Measurements from ENCODE around the gene RXRG. TPM values are rescaled to one million over a fixed set of nuclear protein-coding genes. Genes with fewer than 3 reads are reported as not detected.

The RXRG gene
- total RNA-seq, 2 experiments from 2014 or later, result not detected

GRCh38 chr1:165443539-165444311 is 1.2 kb downstream of the RXRG start:
- Mint-ChIP-seq H3K27me3 (ENCODE audit: low read depth) (peaks cover 27% of the 10 kb centered on the region), H3K36me3 (ENCODE audit: low read depth) (no peaks in the 10 kb centered on the region), H3K27ac (no peak overlapping the region), H3K4me3 (no peak overlapping the region), H3K9me3 (no peaks in the 10 kb centered on the region), H3K4me1 (ENCODE audit: low read depth) (no peaks in the 10 kb centered on the region)
- DNase-seq, result peak; percentile 19
- intact Hi-C loops (cut with micrococcal nuclease), result no loop called here
- CTCF ChIA-PET, result interaction anchor here (1.3 kb wide), 1 partner anchor 76 kb away, joined by 3 read pairs; no protein-coding TSS in a partner anchor

DNA sequence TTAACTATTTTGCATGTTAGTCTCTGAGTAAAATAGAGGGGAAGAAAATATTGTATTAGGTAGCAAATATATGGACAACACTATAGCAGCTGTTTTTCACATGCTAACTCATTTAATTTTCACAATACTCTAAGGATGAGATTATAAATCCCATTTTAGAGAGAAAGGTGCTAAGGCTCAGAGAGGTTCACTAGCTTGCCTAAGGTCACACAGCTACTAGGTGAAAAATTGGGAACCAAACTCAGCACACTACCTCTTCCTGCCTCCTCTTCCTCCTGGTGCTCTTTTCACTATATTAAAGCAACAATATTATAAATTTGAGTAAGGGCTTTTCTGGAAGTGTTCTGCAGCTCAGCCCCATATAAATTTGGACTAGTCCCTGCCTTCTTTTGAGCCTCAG is 2.3 kb downstream of the RXRG start:
- Mint-ChIP-seq H3K9me3 (no peaks in the 10 kb centered on the region), H3K27me3 (ENCODE audit: low read depth) (peaks cover 21% of the 10 kb centered on the region), H3K36me3 (ENCODE audit: low read depth) (no peaks in the 10 kb centered on the region), H3K4me3 (no peak overlapping the region), H3K4me1 (ENCODE audit: low read depth) (no peaks in the 10 kb centered on the region), H3K27ac (no peak overlapping the region)
- CTCF ChIA-PET, result no interaction called here
- intact Hi-C loops (cut with micrococcal nuclease), result no loop called here
- no peak for DNase-seq

DNA sequence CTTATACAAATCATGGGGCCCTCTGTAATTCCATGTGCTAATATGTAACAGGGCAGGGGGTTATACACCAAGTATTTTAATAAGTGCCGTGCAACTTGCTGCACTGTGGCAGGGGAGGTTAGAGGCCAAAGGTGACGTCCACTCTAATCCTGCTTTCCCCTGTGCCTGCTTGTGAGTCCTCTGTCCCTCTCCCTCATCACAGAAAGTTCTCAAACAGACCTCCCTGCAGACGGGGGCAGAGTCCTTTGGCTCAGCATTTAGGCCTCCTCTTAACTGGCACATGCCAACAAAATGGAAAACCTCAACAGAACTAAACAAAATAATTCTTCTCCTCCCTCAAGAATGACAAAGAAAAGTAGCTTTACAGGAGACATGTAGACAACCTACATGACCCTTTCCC is 2.9 kb downstream of the RXRG start:
- CTCF ChIA-PET, result no interaction called here

GRCh38 chr1:165441166-165441880 is 3.6 kb downstream of the RXRG start:
- H3K9me3 Mint-ChIP-seq, result no peaks in the 10 kb centered on the region
- intact Hi-C loops (cut with micrococcal nuclease), result no loop called here
- no peak overlapping the region for H3K27ac Mint-ChIP-seq
- no peaks in the 10 kb centered on the region for H3K4me1 Mint-ChIP-seq (ENCODE audit: low read depth)
- CTCF ChIA-PET, result no interaction called here
- H3K36me3 Mint-ChIP-seq (ENCODE audit: low read depth), result no peaks in the 10 kb centered on the region
- DNase-seq, result no peak
- H3K27me3 Mint-ChIP-seq (ENCODE audit: low read depth), result peaks cover 15% of the 10 kb centered on the region
- H3K4me3 Mint-ChIP-seq, result no peak overlapping the region

More for the DNA sequence above, 2.9 kb downstream of the RXRG start:
- intact Hi-C loops (cut with micrococcal nuclease), result no loop called here
- Mint-ChIP-seq H3K36me3 (ENCODE audit: low read depth) (no peaks in the 10 kb centered on the region), H3K4me1 (ENCODE audit: low read depth) (no peaks in the 10 kb centered on the region), H3K9me3 (no peaks in the 10 kb centered on the region), H3K27me3 (ENCODE audit: low read depth) (peaks cover 17% of the 10 kb centered on the region), H3K27ac (no peak overlapping the region), H3K4me3 (no peak overlapping the region)
- no peak for DNase-seq

- Mint-ChIP-seq H3K4me3 (no peak overlapping the region), H3K4me1 (ENCODE audit: low read depth) (no peaks in the 10 kb centered on the region), H3K9me3 (no peaks in the 10 kb centered on the region), H3K36me3 (ENCODE audit: low read depth) (no peaks in the 10 kb centered on the region), H3K27ac (no peak overlapping the region), H3K27me3 (ENCODE audit: low read depth) (peaks cover 16% of the 10 kb centered on the region)
- intact Hi-C loops (cut with micrococcal nuclease), result no loop called here
- DNase-seq, result no peak
- CTCF ChIA-PET, result no interaction called here
These were observed 5.6 kb downstream of the RXRG start for GRCh38 chr1:165439330-165439729.

DNA sequence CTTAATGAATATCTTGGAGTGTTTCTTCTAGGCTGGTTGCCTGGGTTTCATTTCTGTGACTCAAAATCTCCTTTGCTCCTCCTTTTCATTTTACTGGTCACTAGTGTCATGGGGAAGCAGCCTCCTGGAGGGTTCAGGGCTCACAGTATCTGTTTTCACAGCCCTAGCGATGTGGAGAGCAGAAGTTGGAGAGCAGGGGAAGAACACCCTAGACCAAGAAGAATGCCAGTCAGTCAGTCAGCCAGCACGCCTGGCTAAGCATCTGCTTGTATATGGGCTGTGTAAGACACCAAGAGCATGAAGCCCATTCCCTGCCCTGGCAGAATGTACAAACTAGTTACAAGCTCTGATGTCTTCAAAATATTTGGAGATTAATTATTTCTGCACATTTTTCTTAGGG is 7.9 kb downstream of the RXRG start:
- Mint-ChIP-seq H3K27me3 (ENCODE audit: low read depth) (peaks cover 12% of the 10 kb centered on the region), H3K4me3 (no peak overlapping the region), H3K36me3 (ENCODE audit: low read depth) (no peaks in the 10 kb centered on the region), H3K4me1 (ENCODE audit: low read depth) (no peaks in the 10 kb centered on the region), H3K9me3 (no peaks in the 10 kb centered on the region), H3K27ac (no peak overlapping the region)
- CTCF ChIA-PET, result interaction anchor here (1.9 kb wide), 1 partner anchor 45 kb away, joined by 4 read pairs; no protein-coding TSS in a partner anchor
- intact Hi-C loops (cut with micrococcal nuclease), result no loop called here
- DNase-seq, result no peak

DNA sequence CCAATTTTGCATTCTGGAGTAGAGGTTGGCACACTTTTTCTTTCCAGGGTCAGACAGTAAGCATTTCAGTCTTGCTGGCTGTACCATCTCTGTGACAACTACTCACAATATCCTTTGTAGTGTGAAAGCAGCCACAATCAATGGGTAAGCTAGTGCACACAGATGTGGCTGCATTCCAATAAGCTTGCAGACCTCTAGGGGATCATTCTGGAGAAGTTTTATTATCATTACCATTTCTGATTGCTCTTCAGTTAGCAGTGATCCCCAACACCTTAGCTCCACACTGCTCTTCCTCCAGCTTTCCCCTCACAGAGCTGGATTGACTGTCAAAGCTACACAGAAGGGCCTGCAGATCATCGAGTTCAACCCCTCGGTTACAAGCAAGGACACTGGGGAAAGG is 9.1 kb downstream of the RXRG start:
- CTCF ChIA-PET, result interaction anchor here (1.9 kb wide), 1 partner anchor 44 kb away, joined by 4 read pairs; no protein-coding TSS in a partner anchor
- Mint-ChIP-seq H3K4me3 (no peak overlapping the region), H3K9me3 (no peaks in the 10 kb centered on the region), H3K27me3 (ENCODE audit: low read depth) (peaks cover 10% of the 10 kb centered on the region), H3K27ac (no peak overlapping the region), H3K4me1 (ENCODE audit: low read depth) (no peaks in the 10 kb centered on the region), H3K36me3 (ENCODE audit: low read depth) (no peaks in the 10 kb centered on the region)
- intact Hi-C loops (cut with micrococcal nuclease), result no loop called here
- DNase-seq, result no peak

- H3K4me1 Mint-ChIP-seq (ENCODE audit: low read depth), result no peaks in the 10 kb centered on the region
- no peak overlapping the region for H3K4me3 Mint-ChIP-seq
- no peak overlapping the region for H3K27ac Mint-ChIP-seq
- no peaks in the 10 kb centered on the region for H3K9me3 Mint-ChIP-seq
- no peak for DNase-seq
- intact Hi-C loops (cut with micrococcal nuclease), result no loop called here
- no peaks in the 10 kb centered on the region for H3K36me3 Mint-ChIP-seq (ENCODE audit: low read depth)
- CTCF ChIA-PET, result no interaction called here
- peaks cover 2% of the 10 kb centered on the region for H3K27me3 Mint-ChIP-seq (ENCODE audit: low read depth)
These were observed 10.6 kb downstream of the RXRG start for GRCh38 chr1:165434281-165434680.

- DNase-seq, result no peak
- H3K27ac Mint-ChIP-seq, result no peak overlapping the region
- H3K4me3 Mint-ChIP-seq, result no peak overlapping the region
- H3K27me3 Mint-ChIP-seq (ENCODE audit: low read depth), result no peaks in the 10 kb centered on the region
- H3K4me1 Mint-ChIP-seq (ENCODE audit: low read depth), result peaks cover 2% of the 10 kb centered on the region
- H3K36me3 Mint-ChIP-seq (ENCODE audit: low read depth), result no peaks in the 10 kb centered on the region
- intact Hi-C loops (cut with micrococcal nuclease), result no loop called here
- no peaks in the 10 kb centered on the region for H3K9me3 Mint-ChIP-seq
- CTCF ChIA-PET, result no interaction called here
These were observed 13.8 kb downstream of the RXRG start for GRCh38 chr1:165431079-165431478.

GRCh38 chr1:165426745-165427144 is 18.2 kb downstream of the RXRG start:
- Mint-ChIP-seq H3K27me3 (ENCODE audit: low read depth) (no peaks in the 10 kb centered on the region), H3K9me3 (no peaks in the 10 kb centered on the region), H3K36me3 (ENCODE audit: low read depth) (no peaks in the 10 kb centered on the region), H3K27ac (no peak overlapping the region), H3K4me3 (no peak overlapping the region), H3K4me1 (ENCODE audit: low read depth) (peaks cover 28% of the 10 kb centered on the region)
- intact Hi-C loops (cut with micrococcal nuclease), result no loop called here
- DNase-seq, result no peak
- CTCF ChIA-PET, result interaction anchor here (1.4 kb wide), 1 partner anchor 34 kb away, joined by 7 read pairs; no protein-coding TSS in a partner anchor

GRCh38 chr1:165425621-165426020 is 19.3 kb downstream of the RXRG start:
- H3K36me3 Mint-ChIP-seq (ENCODE audit: low read depth), result no peaks in the 10 kb centered on the region
- H3K4me1 Mint-ChIP-seq (ENCODE audit: low read depth), result peaks cover 28% of the 10 kb centered on the region
- H3K27me3 Mint-ChIP-seq (ENCODE audit: low read depth), result no peaks in the 10 kb centered on the region
- peak overlapping the region; percentile 71 for H3K27ac Mint-ChIP-seq
- no peak for DNase-seq
- intact Hi-C loops (cut with micrococcal nuclease), result no loop called here
- CTCF ChIA-PET, result interaction anchor here (1.4 kb wide), 1 partner anchor 33 kb away, joined by 7 read pairs; no protein-coding TSS in a partner anchor
- no peak overlapping the region for H3K4me3 Mint-ChIP-seq
- no peaks in the 10 kb centered on the region for H3K9me3 Mint-ChIP-seq

DNA sequence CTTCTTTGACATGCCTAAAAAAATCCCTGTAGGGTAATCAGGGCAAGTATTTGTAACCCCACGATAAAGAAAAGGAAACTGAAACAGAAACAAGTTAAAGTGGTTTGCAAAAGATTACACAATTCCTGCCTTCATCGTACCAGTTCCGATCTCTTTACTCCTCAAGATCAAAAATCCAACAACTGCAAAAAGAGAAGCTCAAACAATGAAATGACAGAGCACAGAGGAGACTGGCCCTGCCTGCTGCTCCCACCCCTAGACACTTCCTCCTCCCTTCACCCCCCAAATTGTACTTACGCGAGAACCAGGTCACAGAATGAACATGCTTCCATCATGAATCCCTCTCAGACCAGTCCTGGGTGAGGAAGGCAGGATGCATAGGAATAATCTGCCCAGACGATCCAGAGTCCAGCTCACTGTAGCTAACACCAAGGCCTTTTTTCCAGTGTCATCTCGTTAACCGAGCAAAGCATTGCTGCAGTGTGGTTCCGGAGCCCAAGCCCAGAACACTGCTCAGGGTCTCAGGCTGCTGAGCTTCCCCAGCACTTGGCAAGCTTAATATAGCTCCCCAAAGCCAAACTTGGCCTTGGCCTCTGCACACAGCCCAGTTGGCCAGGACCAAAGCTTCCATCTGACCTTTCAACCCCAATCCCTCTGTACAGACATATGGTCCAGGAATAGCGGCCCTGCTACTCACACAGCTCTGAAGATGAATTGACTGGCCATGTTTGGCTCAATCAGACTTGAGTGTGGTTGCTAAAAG is 20.3 kb downstream of the RXRG start:
- intact Hi-C loops (cut with micrococcal nuclease), result loop anchor here (5.0 kb wide), 1 partner anchor 343 kb away; the partner anchor contains the start of gene TMCO1
- Mint-ChIP-seq H3K27ac (peak overlapping the region; percentile 87), H3K4me3 (peak overlapping the region; percentile 68)

More for the DNA sequence above, 20.3 kb downstream of the RXRG start:
- CTCF ChIA-PET, result interaction anchor here (1.0 kb wide), 2 partner anchors 21 to 168 kb away, joined by 3 read pairs; no protein-coding TSS in a partner anchor
- Mint-ChIP-seq H3K4me1 (ENCODE audit: low read depth) (peaks cover 28% of the 10 kb centered on the region), H3K27me3 (ENCODE audit: low read depth) (no peaks in the 10 kb centered on the region), H3K9me3 (no peaks in the 10 kb centered on the region), H3K36me3 (ENCODE audit: low read depth) (no peaks in the 10 kb centered on the region)
- DNase-seq, result peak; percentile 44
